ENCODE data around the gene GAP43.

The GAP43 gene

DNA sequence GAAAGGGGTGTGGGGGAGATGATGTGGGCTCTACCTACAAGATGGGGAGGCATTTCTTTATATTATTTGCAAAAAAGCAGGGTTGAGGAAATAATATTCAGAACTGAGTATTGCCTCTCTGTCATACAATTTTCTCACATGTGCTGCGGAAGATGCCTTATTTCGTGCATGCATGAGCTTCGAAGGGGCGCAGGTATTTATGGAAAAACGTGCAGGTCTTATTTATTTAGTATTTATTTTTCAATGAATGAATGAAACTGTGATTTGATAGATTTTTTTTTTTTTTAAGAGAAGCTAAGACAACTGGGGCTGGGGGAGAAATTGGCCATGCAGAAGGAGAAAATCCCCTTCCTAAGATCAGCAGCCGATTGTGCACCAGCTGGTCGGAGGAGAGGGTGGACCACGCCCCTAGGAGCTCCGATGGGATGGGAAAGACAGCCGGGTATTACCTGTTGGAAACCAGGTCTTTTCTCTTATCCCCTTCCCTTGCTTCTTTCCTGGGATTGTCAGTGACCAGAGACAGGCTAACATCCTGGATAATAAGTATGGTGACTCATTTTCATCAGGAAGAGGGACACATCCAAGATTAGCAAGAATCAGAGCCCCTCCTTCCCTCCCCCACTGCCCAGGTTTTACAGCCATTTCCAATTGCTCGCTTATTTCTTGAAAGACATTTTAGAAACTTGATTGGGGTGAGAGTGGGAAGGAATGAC is 875 bp downstream of the GAP43 start:
- H3K56ac ChIP-seq (ENCODE audit: low read length): peak overlapping the region; percentile 36
- H3K27me3 ChIP-seq (ENCODE audit: insufficient read depth, low read length, poor library complexity): no peaks in the 10 kb centered on the region
- no peak overlapping the region for H3K18ac ChIP-seq (ENCODE audit: low read length)
- peak overlapping the region; percentile 49 for H3K4me2 ChIP-seq (ENCODE audit: low read length)
- peak; percentile 56 for DNase-seq
- peak overlapping the region; percentile 50 for H3K4me3 ChIP-seq (ENCODE audit: low read length)
- WGBS (ENCODE audit: extremely low coverage, insufficient coverage, low lambda C conversion rate): no CpG with 5 or more reads among the region's 11 CpGs
- no peak overlapping the region for H2AK5ac ChIP-seq (ENCODE audit: low read length)
- peak overlapping the region; percentile 43 for H3K9ac ChIP-seq (ENCODE audit: low read length)
- no peak overlapping the region for H2BK5ac ChIP-seq (ENCODE audit: low read length)
- H3K4me1 ChIP-seq (ENCODE audit: control insufficient read depth, low read depth, low read length): peaks cover 5% of the 10 kb centered on the region
- H3K4ac ChIP-seq (ENCODE audit: low read depth, low read length): no peak overlapping the region
- no peak overlapping the region for H3K27ac ChIP-seq (ENCODE audit: low read depth, low read length)
- H3K23ac ChIP-seq (ENCODE audit: low read length): no peak overlapping the region
- H2BK15ac ChIP-seq (replicated peaks; ENCODE audit: low read depth): no peak overlapping the region
- H3K36me3 ChIP-seq (ENCODE audit: control insufficient read depth, insufficient read depth, low read length): no peaks in the 10 kb centered on the region
- no peak overlapping the region for H2BK120ac ChIP-seq (ENCODE audit: low read depth, low read length)
- no peaks in the 10 kb centered on the region for H3K79me2 ChIP-seq (ENCODE audit: control insufficient read depth, insufficient read depth, low read length)
- no peaks in the 10 kb centered on the region for H3K79me1 ChIP-seq (ENCODE audit: low read length)
- H4K5ac ChIP-seq (ENCODE audit: low read length): no peak overlapping the region
- H4K8ac ChIP-seq (ENCODE audit: low read depth, low read length): no peak overlapping the region

- no peak overlapping the region for H2BK120ac ChIP-seq (ENCODE audit: low read depth, low read length)
- H3K9ac ChIP-seq (ENCODE audit: low read length): no peak overlapping the region
- peak overlapping the region; percentile 49 for H3K4me2 ChIP-seq (ENCODE audit: low read length)
- H3K23ac ChIP-seq (ENCODE audit: low read length): no peak overlapping the region
- H3K27ac ChIP-seq (ENCODE audit: low read depth, low read length): no peak overlapping the region
- H3K79me1 ChIP-seq (ENCODE audit: low read length): no peaks in the 10 kb centered on the region
- no peak overlapping the region for H3K4ac ChIP-seq (ENCODE audit: low read depth, low read length)
- no peak overlapping the region for H4K8ac ChIP-seq (ENCODE audit: low read depth, low read length)
- WGBS (ENCODE audit: extremely low coverage, insufficient coverage, low lambda C conversion rate): no CpG with 5 or more reads among the region's 5 CpGs
- H3K4me3 ChIP-seq (ENCODE audit: low read length): no peak overlapping the region
- H2BK15ac ChIP-seq (replicated peaks; ENCODE audit: low read depth): no peak overlapping the region
- H3K36me3 ChIP-seq (ENCODE audit: control insufficient read depth, insufficient read depth, low read length): no peaks in the 10 kb centered on the region
- H3K18ac ChIP-seq (ENCODE audit: low read length): no peak overlapping the region
- H3K4me1 ChIP-seq (ENCODE audit: control insufficient read depth, low read depth, low read length): peaks cover 5% of the 10 kb centered on the region
- no peaks in the 10 kb centered on the region for H3K27me3 ChIP-seq (ENCODE audit: insufficient read depth, low read length, poor library complexity)
- no peaks in the 10 kb centered on the region for H3K79me2 ChIP-seq (ENCODE audit: control insufficient read depth, insufficient read depth, low read length)
- no peak overlapping the region for H2AK5ac ChIP-seq (ENCODE audit: low read length)
- H3K56ac ChIP-seq (ENCODE audit: low read length): no peak overlapping the region
- DNase-seq: no peak
- H4K5ac ChIP-seq (ENCODE audit: low read length): no peak overlapping the region
- no peak overlapping the region for H2BK5ac ChIP-seq (ENCODE audit: low read length)
These were observed 1.6 kb downstream of the GAP43 start for GRCh38 chr3:115624901-115625300.

GRCh38 chr3:115626006-115626409 is 2.7 kb downstream of the GAP43 start:
- H3K4me2 ChIP-seq (ENCODE audit: low read length): no peak overlapping the region
- H3K79me2 ChIP-seq (ENCODE audit: control insufficient read depth, insufficient read depth, low read length): no peaks in the 10 kb centered on the region
- no peak overlapping the region for H4K5ac ChIP-seq (ENCODE audit: low read length)
- H2BK15ac ChIP-seq (replicated peaks; ENCODE audit: low read depth): no peak overlapping the region
- no peak overlapping the region for H3K4ac ChIP-seq (ENCODE audit: low read depth, low read length)
- H2AK5ac ChIP-seq (ENCODE audit: low read length): no peak overlapping the region
- no peak overlapping the region for H3K27ac ChIP-seq (ENCODE audit: low read depth, low read length)
- no peaks in the 10 kb centered on the region for H3K79me1 ChIP-seq (ENCODE audit: low read length)
- H3K36me3 ChIP-seq (ENCODE audit: control insufficient read depth, insufficient read depth, low read length): no peaks in the 10 kb centered on the region
- H3K9ac ChIP-seq (ENCODE audit: low read length): no peak overlapping the region
- H3K27me3 ChIP-seq (ENCODE audit: insufficient read depth, low read length, poor library complexity): no peaks in the 10 kb centered on the region
- no CpG with 5 or more reads among the region's 5 CpGs for WGBS (ENCODE audit: extremely low coverage, insufficient coverage, low lambda C conversion rate)
- peak; percentile 35 for DNase-seq
- H2BK120ac ChIP-seq (ENCODE audit: low read depth, low read length): no peak overlapping the region
- no peak overlapping the region for H3K18ac ChIP-seq (ENCODE audit: low read length)
- H3K56ac ChIP-seq (ENCODE audit: low read length): no peak overlapping the region
- H3K4me3 ChIP-seq (ENCODE audit: low read length): no peak overlapping the region
- H2BK5ac ChIP-seq (ENCODE audit: low read length): no peak overlapping the region
- H3K4me1 ChIP-seq (ENCODE audit: control insufficient read depth, low read depth, low read length): peaks cover 5% of the 10 kb centered on the region
- H3K23ac ChIP-seq (ENCODE audit: low read length): no peak overlapping the region
- no peak overlapping the region for H4K8ac ChIP-seq (ENCODE audit: low read depth, low read length)

GRCh38 chr3:115626721-115627120 is 3.4 kb downstream of the GAP43 start:
- no peak overlapping the region for H2BK15ac ChIP-seq (replicated peaks; ENCODE audit: low read depth)
- no peak overlapping the region for H3K23ac ChIP-seq (ENCODE audit: low read length)
- no peaks in the 10 kb centered on the region for H3K79me1 ChIP-seq (ENCODE audit: low read length)
- H2BK120ac ChIP-seq (ENCODE audit: low read depth, low read length): no peak overlapping the region
- peaks cover 5% of the 10 kb centered on the region for H3K4me1 ChIP-seq (ENCODE audit: control insufficient read depth, low read depth, low read length)
- H2AK5ac ChIP-seq (ENCODE audit: low read length): no peak overlapping the region
- H3K18ac ChIP-seq (ENCODE audit: low read length): no peak overlapping the region
- H4K5ac ChIP-seq (ENCODE audit: low read length): no peak overlapping the region
- no peaks in the 10 kb centered on the region for H3K27me3 ChIP-seq (ENCODE audit: insufficient read depth, low read length, poor library complexity)
- WGBS (ENCODE audit: extremely low coverage, insufficient coverage, low lambda C conversion rate): no CpG with 5 or more reads among the region's 3 CpGs
- H2BK5ac ChIP-seq (ENCODE audit: low read length): no peak overlapping the region
- no peak overlapping the region for H3K27ac ChIP-seq (ENCODE audit: low read depth, low read length)
- no peak overlapping the region for H3K56ac ChIP-seq (ENCODE audit: low read length)
- H3K9ac ChIP-seq (ENCODE audit: low read length): no peak overlapping the region
- DNase-seq: peak; percentile 54
- no peak overlapping the region for H3K4me2 ChIP-seq (ENCODE audit: low read length)
- H3K4me3 ChIP-seq (ENCODE audit: low read length): no peak overlapping the region
- no peak overlapping the region for H3K4ac ChIP-seq (ENCODE audit: low read depth, low read length)
- no peaks in the 10 kb centered on the region for H3K79me2 ChIP-seq (ENCODE audit: control insufficient read depth, insufficient read depth, low read length)
- H3K36me3 ChIP-seq (ENCODE audit: control insufficient read depth, insufficient read depth, low read length): no peaks in the 10 kb centered on the region
- H4K8ac ChIP-seq (ENCODE audit: low read depth, low read length): no peak overlapping the region

DNA sequence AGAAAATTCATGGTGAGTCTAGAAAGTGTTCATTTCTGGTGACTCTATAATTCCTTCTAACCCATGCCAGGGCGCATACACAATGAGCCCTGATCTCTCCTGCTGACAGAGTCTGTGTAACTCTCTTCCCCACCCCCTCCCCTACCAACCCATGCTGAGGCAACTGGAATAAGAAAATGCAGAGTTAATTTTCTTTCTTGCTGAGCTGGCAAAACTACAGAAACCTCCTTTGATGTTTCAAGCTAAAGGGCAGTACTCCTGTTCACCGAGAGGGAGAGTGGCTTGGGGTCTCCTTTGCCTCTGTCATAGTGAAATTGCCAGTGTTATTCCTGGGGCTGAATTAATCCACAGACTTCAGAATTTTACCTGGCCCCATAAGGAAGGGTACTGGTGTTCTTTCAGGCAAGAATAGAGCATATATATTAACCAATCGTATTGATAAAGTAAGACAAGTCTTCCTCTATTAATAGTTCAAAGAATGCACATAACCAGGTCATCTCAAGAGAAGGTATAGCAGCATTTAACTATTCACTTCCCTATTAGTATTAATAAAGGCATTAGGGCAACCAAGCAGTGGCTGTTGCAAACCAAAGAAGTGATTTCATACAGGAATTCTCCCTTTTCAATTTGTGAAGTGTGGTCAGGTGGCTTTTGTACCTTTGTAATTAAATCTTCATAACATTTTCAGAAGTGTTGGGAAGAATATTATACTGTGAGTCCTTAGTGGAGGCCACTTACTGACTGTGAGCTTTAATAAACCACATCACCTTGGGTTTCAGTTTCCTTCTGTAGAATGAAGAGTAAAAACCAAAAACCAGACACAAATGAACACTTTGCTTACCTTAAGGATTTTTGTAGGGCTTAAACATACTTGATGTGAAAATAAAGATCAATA is 4.1 kb downstream of the GAP43 start:
- H3K4me3 ChIP-seq (ENCODE audit: low read length): no peak overlapping the region
- H3K18ac ChIP-seq (ENCODE audit: low read length): no peak overlapping the region
- no CpG with 5 or more reads among the region's 3 CpGs for WGBS (ENCODE audit: extremely low coverage, insufficient coverage, low lambda C conversion rate)
- no peak overlapping the region for H2BK15ac ChIP-seq (replicated peaks; ENCODE audit: low read depth)
- no peak overlapping the region for H3K9ac ChIP-seq (ENCODE audit: low read length)
- H4K8ac ChIP-seq (ENCODE audit: low read depth, low read length): no peak overlapping the region
- H3K79me2 ChIP-seq (ENCODE audit: control insufficient read depth, insufficient read depth, low read length): no peaks in the 10 kb centered on the region
- no peak overlapping the region for H2BK120ac ChIP-seq (ENCODE audit: low read depth, low read length)
- no peaks in the 10 kb centered on the region for H3K79me1 ChIP-seq (ENCODE audit: low read length)
- no peak overlapping the region for H2BK5ac ChIP-seq (ENCODE audit: low read length)
- H3K23ac ChIP-seq (ENCODE audit: low read length): no peak overlapping the region
- peaks cover 5% of the 10 kb centered on the region for H3K4me1 ChIP-seq (ENCODE audit: control insufficient read depth, low read depth, low read length)
- no peak overlapping the region for H2AK5ac ChIP-seq (ENCODE audit: low read length)
- no peak overlapping the region for H3K4ac ChIP-seq (ENCODE audit: low read depth, low read length)
- DNase-seq: peak; percentile 68
- H3K56ac ChIP-seq (ENCODE audit: low read length): no peak overlapping the region
- H3K4me2 ChIP-seq (ENCODE audit: low read length): no peak overlapping the region
- no peak overlapping the region for H3K27ac ChIP-seq (ENCODE audit: low read depth, low read length)
- no peak overlapping the region for H4K5ac ChIP-seq (ENCODE audit: low read length)
- no peaks in the 10 kb centered on the region for H3K27me3 ChIP-seq (ENCODE audit: insufficient read depth, low read length, poor library complexity)
- no peaks in the 10 kb centered on the region for H3K36me3 ChIP-seq (ENCODE audit: control insufficient read depth, insufficient read depth, low read length)
